BJ (cell line): ENCODE data around the gene HADHB. TPM values are rescaled to one million over a fixed set of nuclear protein-coding genes. Genes with fewer than 3 reads are reported as not detected.

Source experiments
- CTCF ChIA-PET: fragments of 350-600 bp; formaldehyde crosslinking; extraction: SDS; loops from one replicate; lab custom pipeline; 2021; ENCODE audit warnings: antibody characterized with exemption, inconsistent platforms; lab: Yijun Ruan, JAX
- POLR2A ChIA-PET: fragments of 300-600 bp; sonication (Branson Sonifier 250); formaldehyde crosslinking; extraction: SDS; loops from one replicate; lab custom pipeline; 2021; ENCODE audit warnings: antibody characterized with exemption; lab: Charles Lee
- DNase-seq: peaks from one replicate; pipeline ENCODE4 v3.0.0-alpha.2; 2011; ENCODE audit warnings: low read depth
- H3K27me3 ChIP-seq: 2 replicates; pipeline ENCODE4 v1.6.0; 2011; ENCODE audit warnings: low read length; ENCODE audit not compliant: control insufficient read depth, insufficient read depth
- H3K36me3 ChIP-seq: 2 replicates; pipeline ENCODE4 v1.5.1; 2011; ENCODE audit warnings: low read length; ENCODE audit not compliant: control insufficient read depth, insufficient read depth
- H3K4me3 ChIP-seq: 2 replicates; pipeline ENCODE4 v1.5.1; 2011; ENCODE audit warnings: low read depth, mild to moderate bottlenecking, control low read depth, low read length
- polyA plus RNA-seq: library from polyadenylated mRNA; depleted of rRNA; stranded (reverse); fragments of >200 nt; gene quantifications from 2 replicates; pipeline ENCODE4 v1.2.3, GENCODE V29; 2011
- TF ChIP-seq, protein P1 (sequence below): IDR thresholded peaks from 2 replicates; pipeline ENCODE4 v1.5.1; 2011; ENCODE audit warnings: low read depth, mild to moderate bottlenecking, control low read depth, inconsistent platforms, low read length, moderate library complexity; ENCODE audit not compliant: insufficient read depth

The HADHB gene
- polyA plus RNA-seq, 1 experiment: 99.4 TPM

DNA sequence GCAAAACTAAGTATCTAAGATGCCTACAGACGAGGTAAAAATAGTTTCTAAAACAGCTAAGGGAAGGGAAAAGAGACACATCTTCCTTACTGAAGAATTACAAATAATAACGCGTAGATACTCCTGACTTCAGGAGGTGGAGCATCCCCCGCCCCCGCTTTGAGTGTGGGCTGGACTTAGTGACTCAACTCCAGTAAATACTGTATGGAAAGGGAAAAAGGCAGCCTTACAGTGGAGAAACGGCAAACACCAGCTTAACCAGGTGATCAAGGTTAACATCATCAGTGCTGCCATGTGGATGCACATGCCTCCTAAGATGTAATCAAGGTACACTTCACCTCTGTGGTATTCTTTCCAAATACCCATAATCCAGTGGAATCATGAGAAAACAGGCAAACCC, 47.9 kb downstream of the HADHB start:
- TF ChIP-seq, protein P1, sequence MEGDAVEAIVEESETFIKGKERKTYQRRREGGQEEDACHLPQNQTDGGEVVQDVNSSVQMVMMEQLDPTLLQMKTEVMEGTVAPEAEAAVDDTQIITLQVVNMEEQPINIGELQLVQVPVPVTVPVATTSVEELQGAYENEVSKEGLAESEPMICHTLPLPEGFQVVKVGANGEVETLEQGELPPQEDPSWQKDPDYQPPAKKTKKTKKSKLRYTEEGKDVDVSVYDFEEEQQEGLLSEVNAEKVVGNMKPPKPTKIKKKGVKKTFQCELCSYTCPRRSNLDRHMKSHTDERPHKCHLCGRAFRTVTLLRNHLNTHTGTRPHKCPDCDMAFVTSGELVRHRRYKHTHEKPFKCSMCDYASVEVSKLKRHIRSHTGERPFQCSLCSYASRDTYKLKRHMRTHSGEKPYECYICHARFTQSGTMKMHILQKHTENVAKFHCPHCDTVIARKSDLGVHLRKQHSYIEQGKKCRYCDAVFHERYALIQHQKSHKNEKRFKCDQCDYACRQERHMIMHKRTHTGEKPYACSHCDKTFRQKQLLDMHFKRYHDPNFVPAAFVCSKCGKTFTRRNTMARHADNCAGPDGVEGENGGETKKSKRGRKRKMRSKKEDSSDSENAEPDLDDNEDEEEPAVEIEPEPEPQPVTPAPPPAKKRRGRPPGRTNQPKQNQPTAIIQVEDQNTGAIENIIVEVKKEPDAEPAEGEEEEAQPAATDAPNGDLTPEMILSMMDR: no peak
- H3K4me3 ChIP-seq: no peak overlapping the region
- H3K27me3 ChIP-seq: no peaks in the 10 kb centered on the region
- ChIA-PET CTCF (no interaction called here), POLR2A (interaction anchor here (0.6 kb wide), 1 partner anchor 24 kb away, joined by 3 read pairs; no protein-coding TSS in a partner anchor)
- no peaks in the 10 kb centered on the region for H3K36me3 ChIP-seq
- no peak for DNase-seq

DNA sequence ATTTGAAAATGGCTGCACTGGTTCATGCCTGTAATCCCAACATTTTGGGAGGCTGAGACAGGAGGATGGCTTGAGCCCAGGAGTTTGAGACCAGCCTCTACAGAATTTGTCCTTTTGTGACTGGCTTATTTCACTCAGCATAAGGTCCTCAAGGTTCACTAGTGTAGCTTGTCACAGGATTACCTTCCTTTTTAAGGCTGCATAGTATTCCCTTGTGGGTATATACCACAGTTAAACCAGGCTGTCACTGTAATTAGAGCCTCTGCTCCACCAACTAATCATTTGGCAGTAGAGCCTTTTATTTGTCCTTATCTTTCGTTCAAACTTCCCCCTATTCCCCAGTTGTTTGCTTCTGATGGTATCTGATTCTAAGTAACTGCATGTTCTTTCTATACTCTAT, 50.8 kb downstream of the HADHB start:
- CTCF ChIA-PET: no interaction called here
- no peak for DNase-seq
- Histone ChIP-seq H3K4me3 (no peak overlapping the region), H3K27me3 (no peaks in the 10 kb centered on the region), H3K36me3 (no peaks in the 10 kb centered on the region)
- TF ChIP-seq, protein P1: no peak
- POLR2A ChIA-PET: no interaction called here

DNA sequence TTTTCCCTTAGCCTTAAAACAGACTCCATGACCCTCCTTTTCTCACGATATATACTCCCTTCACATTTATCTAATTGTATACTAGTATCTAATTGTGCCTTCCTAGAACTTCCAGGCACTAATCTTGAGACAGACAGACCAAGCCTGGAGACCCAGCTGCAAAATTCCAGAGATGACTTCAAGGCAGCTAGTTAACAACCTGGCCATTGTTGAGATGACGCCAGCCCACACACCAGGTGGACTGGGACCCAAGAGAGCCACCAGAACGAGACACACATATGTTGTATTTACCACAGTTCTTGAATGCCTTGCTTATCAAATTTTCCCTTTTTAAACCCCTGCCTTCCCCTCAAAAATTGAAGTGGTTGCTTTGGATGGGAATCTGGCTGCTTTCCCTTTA, 52.3 kb downstream of the HADHB start:
- no peak overlapping the region for H3K4me3 ChIP-seq
- H3K27me3 ChIP-seq: no peaks in the 10 kb centered on the region
- H3K36me3 ChIP-seq: no peaks in the 10 kb centered on the region
- TF ChIP-seq, protein P1: no peak
- ChIA-PET CTCF (no interaction called here), POLR2A (no interaction called here)
- no peak for DNase-seq

DNA sequence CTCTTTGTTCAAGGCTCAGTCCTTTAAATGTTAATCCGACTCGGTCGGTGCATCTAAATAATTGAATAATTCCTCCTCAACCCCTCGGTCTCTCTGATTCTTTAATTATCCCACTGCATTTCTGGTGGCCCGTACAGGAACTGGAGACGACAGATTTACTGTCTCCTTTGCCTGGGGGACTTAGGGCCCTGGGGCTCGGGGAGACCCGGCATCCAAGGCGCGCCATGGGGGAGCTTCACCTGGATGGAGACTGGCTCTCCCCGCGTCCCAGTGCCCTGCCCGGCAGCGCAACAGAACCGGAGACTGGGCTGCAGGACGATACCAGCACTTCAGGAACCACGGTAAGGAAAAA, 53.5 kb downstream of the HADHB start:
- H3K4me3 ChIP-seq: no peak overlapping the region
- H3K36me3 ChIP-seq: no peaks in the 10 kb centered on the region
- ChIA-PET CTCF (no interaction called here), POLR2A (interaction anchor here (0.5 kb wide), 1 partner anchor 597 kb away, joined by 10 read pairs; no protein-coding TSS in a partner anchor)
- no peak for DNase-seq
- TF ChIP-seq, protein P1: no peak
- H3K27me3 ChIP-seq: no peaks in the 10 kb centered on the region

DNA sequence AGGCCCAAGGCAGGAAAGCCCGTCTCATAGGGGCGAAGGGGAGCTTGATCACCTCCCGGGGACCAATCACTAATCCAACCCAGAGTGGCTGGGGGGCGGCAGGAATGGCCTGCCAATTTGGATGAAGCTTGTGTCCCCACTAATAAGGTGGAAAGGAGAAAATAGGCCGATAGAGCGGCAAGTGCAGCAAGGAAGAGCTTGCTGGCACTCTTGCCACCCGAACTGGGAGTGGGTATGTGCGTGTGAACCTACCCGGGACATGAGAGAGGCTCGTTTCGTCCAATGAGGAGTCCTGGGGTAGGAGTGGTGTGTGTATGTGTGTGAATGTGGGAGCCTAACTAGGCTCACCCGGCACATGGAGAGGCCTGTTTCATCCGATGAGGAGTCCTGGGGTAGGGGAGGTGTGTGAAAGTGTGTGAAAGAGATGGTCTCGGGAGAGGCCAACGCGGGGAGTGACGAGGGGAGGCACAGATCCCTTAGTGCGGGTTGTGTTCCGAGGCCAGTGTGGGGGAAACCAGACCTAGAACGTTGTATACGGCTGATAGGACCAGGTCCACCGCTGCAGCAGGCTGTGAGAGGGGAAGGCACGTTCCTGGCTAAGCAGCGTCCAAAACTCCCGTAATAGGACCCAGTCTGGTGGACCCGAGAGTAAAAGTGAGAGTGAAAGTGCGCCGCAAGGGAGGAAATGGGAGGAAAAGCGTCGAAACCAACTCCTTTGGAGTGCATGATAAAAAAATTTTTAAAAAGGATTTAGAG, 54.1 kb downstream of the HADHB start:
- peak overlapping the region; percentile 36 for H3K4me3 ChIP-seq
- TF ChIP-seq, protein P1: no peak
- H3K36me3 ChIP-seq: no peaks in the 10 kb centered on the region
- ChIA-PET POLR2A (interaction anchor here (0.5 kb wide), 1 partner anchor 598 kb away, joined by 10 read pairs; no protein-coding TSS in a partner anchor), CTCF (no interaction called here)
- DNase-seq: no peak
- no peaks in the 10 kb centered on the region for H3K27me3 ChIP-seq
